Omental fat pad (tissue), 4 donors: Measurements from ENCODE around the gene NOTCH1. TPM values are rescaled to one million over a fixed set of nuclear protein-coding genes. Genes with fewer than 3 reads are reported as not detected.
"Not testable (repeated sequence)": the region's sequence is repeated elsewhere in the genome, so short reads cannot be mapped to it uniquely, and the experiment has no call there.

ENCODE experiments used
- ATAC-seq: fragments of 150-250 bp; one replicate; pipeline ENCODE4 v1.9.1; 2016; ENCODE audit warnings: mild to moderate bottlenecking, moderate library complexity; ENCODE audit not compliant: low FRiP score
- DNase-seq: peaks from one replicate; pipeline ENCODE4 v3.0.0-alpha.2; 2019; ENCODE audit warnings: low spot score
- CTCF ChIP-seq, 3 donors: fragments of 450-650 bp; IDR thresholded peaks; one replicate each; pipeline ENCODE4 v1.5.1; 2016 to 2017; ENCODE audit warnings: antibody characterized with exemption in 3 of 3, mild to moderate bottlenecking in 3 of 3, moderate library complexity in 2 of 3
- total RNA-seq, 4 donors: library from RNA; depleted of rRNA; stranded (reverse); fragments of >200 nt; gene quantifications; one replicate each; pipeline ENCODE4 v1.1.0, GENCODE V29; 2016

The NOTCH1 gene
- total RNA-seq, 4 donors from 2014 or later, result 10.4 to 61.8 (median 55.1) TPM

- DNase-seq, result no peak
- TF ChIP-seq CTCF (IDR thresholded peaks at IDR 0.05), result no peak
- no peak for ATAC-seq
Measured at GRCh38 chr9:136577941-136578625, 32.2 kb upstream of the NOTCH1 start.

GRCh38 chr9:136576269-136576626 lies 30.4 kb upstream of the NOTCH1 start:
- DNase-seq (no peak), ATAC-seq (peak; percentile 80)
- no peak for TF ChIP-seq CTCF (IDR thresholded peaks at IDR 0.05)

GRCh38 chr9:136575626-136576268 lies 29.9 kb upstream of the NOTCH1 start:
- TF ChIP-seq CTCF (IDR thresholded peaks at IDR 0.05), result no peak
- ATAC-seq (no peak), DNase-seq (no peak)

- DNase-seq, ATAC-seq: not testable (repeated sequence)
Measured at GRCh38 chr9:136574606-136575005, 28.8 kb upstream of the NOTCH1 start.

- no peak for TF ChIP-seq CTCF (IDR thresholded peaks at IDR 0.05)
- ATAC-seq, result no peak
Measured at GRCh38 chr9:136572828-136573625, 27.2 kb upstream of the NOTCH1 start.

GRCh38 chr9:136572003-136572827 lies 26.4 kb upstream of the NOTCH1 start:
- TF ChIP-seq CTCF (IDR thresholded peaks at IDR 0.05), result no peak
- DNase-seq, result no peak
- no peak for ATAC-seq

More at GRCh38 chr9:136572828-136573625, 27.2 kb upstream of the NOTCH1 start:
- DNase-seq, result no peak

- ATAC-seq, result no peak
- TF ChIP-seq CTCF (IDR thresholded peaks at IDR 0.05), result no peak
- DNase-seq, result no peak
Measured at GRCh38 chr9:136571531-136571930, 25.7 kb upstream of the NOTCH1 start.
